Choroid plexus epithelial cell (primary cell): ENCODE measurements around the gene KCNJ11.

Experiments used
- DNase-seq: peaks from one replicate; pipeline ENCODE4 v3.0.0-alpha.2; 2010; ENCODE audit warnings: low read depth
- H3K4me3 ChIP-seq: 2 replicates; pipeline ENCODE4 v1.5.1; 2011; ENCODE audit warnings: low read depth, mild to moderate bottlenecking, control low read depth, low read length, moderate library complexity
- CTCF ChIP-seq: conservative IDR thresholded peaks from 2 replicates; pipeline ENCODE4 v1.5.1; 2011; ENCODE audit warnings: low read depth, mild to moderate bottlenecking, control low read depth, inconsistent platforms, low read length, moderate library complexity

The KCNJ11 gene

GRCh38 chr11:17385926-17386325 is 2.5 kb downstream of the KCNJ11 start:
- no peak for TF ChIP-seq CTCF
- H3K4me3 ChIP-seq, result no peak overlapping the region
- no peak for DNase-seq

- no peak for TF ChIP-seq CTCF
- no peak for DNase-seq
Measured at GRCh38 chr11:17385492-17385891, 3.0 kb downstream of the KCNJ11 start.

GRCh38 chr11:17384002-17384511 is 4.4 kb downstream of the KCNJ11 start:
- DNase-seq, result peak; percentile 90
- TF ChIP-seq CTCF, result peak; percentile 94
- no peak overlapping the region for H3K4me3 ChIP-seq

More at GRCh38 chr11:17385492-17385891, 3.0 kb downstream of the KCNJ11 start:
- H3K4me3 ChIP-seq, result no peak overlapping the region

GRCh38 chr11:17383461-17383860 is 5.0 kb downstream of the KCNJ11 start:
- peak; percentile 37 for DNase-seq
- H3K4me3 ChIP-seq, result no peak overlapping the region
- TF ChIP-seq CTCF, result no peak

GRCh38 chr11:17382046-17382728 is 6.3 kb downstream of the KCNJ11 start:
- peak; percentile 32 for DNase-seq
- TF ChIP-seq CTCF, result no peak
- no peak overlapping the region for H3K4me3 ChIP-seq

- DNase-seq, result no peak
- no peak overlapping the region for H3K4me3 ChIP-seq
- TF ChIP-seq CTCF, result no peak
Measured at GRCh38 chr11:17381156-17381555, 7.3 kb downstream of the KCNJ11 start.

GRCh38 chr11:17379383-17380180 is 8.9 kb downstream of the KCNJ11 start:
- no peak overlapping the region for H3K4me3 ChIP-seq
- TF ChIP-seq CTCF, result no peak
- no peak for DNase-seq
